Neural cell (in vitro differentiated cells): Measurements from ENCODE around the gene FGF5. TPM values are rescaled to one million over a fixed set of nuclear protein-coding genes. Genes with fewer than 3 reads are reported as not detected.
"Not testable (repeated sequence)": the region's sequence is repeated elsewhere in the genome, so short reads cannot be mapped to it uniquely, and the experiment has no call there.

Experiments used
- H2AFZ ChIP-seq: fragments of 200-600, 300-800 bp; sonication (generic), shearing (Covaris generic); 2 replicates; pipeline ENCODE4 v1.6.0; 2014; ENCODE audit warnings: low read depth, mild to moderate bottlenecking, antibody characterized with exemption, low read length, moderate library complexity
- H3F3A ChIP-seq: fragments of 200-600 bp; shearing (Covaris generic); 2 replicates; pipeline ENCODE4 v1.6.1; 2016; ENCODE audit warnings: mild to moderate bottlenecking, moderate library complexity, mixed read lengths, antibody characterized with exemption, low read length; ENCODE audit not compliant: insufficient read depth, poor library complexity, severe bottlenecking
- H3K27ac ChIP-seq: fragments of 200-600, 300-800 bp; sonication (generic), shearing (Covaris generic); 2 replicates; pipeline ENCODE4 v1.5.1; 2014; ENCODE audit warnings: mild to moderate bottlenecking, low read length, moderate library complexity
- H3K27me3 ChIP-seq: fragments of 300-800, 200-600 bp; sonication (generic), shearing (Covaris generic); 2 replicates; pipeline ENCODE4 v1.6.0; 2014; ENCODE audit warnings: mild to moderate bottlenecking, low read depth, low read length, moderate library complexity; ENCODE audit not compliant: insufficient read depth
- H3K36me3 ChIP-seq: fragments of 300-800, 200-600 bp; sonication (generic), shearing (Covaris generic); 2 replicates; pipeline ENCODE4 v1.5.1; 2014; ENCODE audit warnings: mild to moderate bottlenecking, antibody characterized with exemption, low read length, moderate library complexity; ENCODE audit not compliant: insufficient read depth
- H3K4me2 ChIP-seq: fragments of 300-800, 200-600 bp; sonication (generic), shearing (Covaris generic); 2 replicates; pipeline ENCODE4 v1.6.0; 2014; ENCODE audit warnings: mild to moderate bottlenecking, low read length
- H3K4me3 ChIP-seq: fragments of 300-800, 200-600 bp; sonication (generic), shearing (Covaris generic); 2 replicates; pipeline ENCODE4 v1.5.1; 2014; ENCODE audit warnings: mild to moderate bottlenecking, low read length, moderate library complexity
- H3K79me2 ChIP-seq: fragments of 200-600 bp; shearing (Covaris generic); replicated peaks from 2 replicates; pipeline ENCODE4 v1.6.0; 2014; ENCODE audit warnings: mild to moderate bottlenecking, low read length, moderate library complexity; ENCODE audit not compliant: insufficient read depth
- H3K9ac ChIP-seq: fragments of 300-800, 200-600 bp; sonication (generic), shearing (Covaris generic); 2 replicates; pipeline ENCODE4 v1.6.1; 2016; ENCODE audit warnings: mild to moderate bottlenecking, low read length, mixed read lengths
- H3K9me2 ChIP-seq: fragments of 200-600 bp; shearing (Covaris generic); 2 replicates; pipeline ENCODE4 v1.6.1; 2016; ENCODE audit warnings: mild to moderate bottlenecking, low read length, mixed read lengths; ENCODE audit not compliant: insufficient read depth
- H3K9me3 ChIP-seq: fragments of 200-600, 300-800 bp; sonication (generic), shearing (Covaris generic); 2 replicates; pipeline ENCODE4 v1.6.1; 2016; ENCODE audit warnings: mild to moderate bottlenecking, mixed run types, low read length, moderate library complexity, mixed read lengths
- H4K20me1 ChIP-seq: fragments of 200-600 bp; shearing (Covaris generic); 2 replicates; pipeline ENCODE4 v1.6.1; 2016; ENCODE audit warnings: mild to moderate bottlenecking, mixed run types; ENCODE audit not compliant: insufficient read depth
- CTCF ChIP-seq: fragments of 450-650 bp; IDR thresholded peaks from 2 replicates; pipeline ENCODE4 v1.5.1; 2014; ENCODE audit warnings: antibody characterized with exemption, mild to moderate bottlenecking, moderate library complexity; ENCODE audit not compliant: poor library complexity, severe bottlenecking
- EP300 ChIP-seq: fragments of 450-650 bp; conservative IDR thresholded peaks from 2 replicates; pipeline ENCODE4 v1.6.1; 2014; ENCODE audit warnings: antibody characterized with exemption, mild to moderate bottlenecking, moderate library complexity; ENCODE audit not compliant: poor library complexity, severe bottlenecking
- EZH2 ChIP-seq: fragments of 200-600, 300-800 bp; shearing (Covaris generic), sonication (generic); IDR thresholded peaks from 2 replicates; pipeline ENCODE4 v1.6.1; 2014; ENCODE audit warnings: antibody characterized with exemption, low read length, borderline replicate concordance, mild to moderate bottlenecking; ENCODE audit not compliant: insufficient read depth, poor library complexity, severe bottlenecking
- MXI1 ChIP-seq: fragments of 450-650 bp; conservative IDR thresholded peaks from 2 replicates; pipeline ENCODE4 v1.6.1; 2014; ENCODE audit warnings: antibody characterized with exemption, mild to moderate bottlenecking; ENCODE audit not compliant: poor library complexity, severe bottlenecking
- POLR2AphosphoS5 ChIP-seq: IDR thresholded peaks from 2 replicates; pipeline ENCODE4 v1.6.1; 2012
- RAD21 ChIP-seq: fragments of 450-650 bp; conservative IDR thresholded peaks from 2 replicates; pipeline ENCODE4 v1.6.1; 2014; ENCODE audit warnings: antibody characterized with exemption, mild to moderate bottlenecking, moderate library complexity
- REST ChIP-seq: IDR thresholded peaks from 2 replicates; pipeline ENCODE4 v1.6.1; 2012; ENCODE audit warnings: borderline replicate concordance
- SMC3 ChIP-seq: fragments of 450-650 bp; conservative IDR thresholded peaks from 2 replicates; pipeline ENCODE4 v1.6.1; 2014; ENCODE audit warnings: antibody characterized with exemption, mild to moderate bottlenecking, moderate library complexity; ENCODE audit not compliant: poor library complexity
- TAF1 ChIP-seq: IDR thresholded peaks from 2 replicates; pipeline ENCODE4 v1.6.1; 2012; ENCODE audit warnings: low read depth
- polyA plus RNA-seq: library from polyadenylated mRNA; depleted of rRNA; stranded (reverse); fragments of >200 nt; gene quantifications from 2 replicates; pipeline ENCODE4 v1.2.3, GENCODE V29; 2014

Gene FGF5
- polyA plus RNA-seq, 1 donor from 2014 or later, result 0.26 TPM

- H3K36me3 ChIP-seq, result no peaks in the 10 kb centered on the region
- no peak overlapping the region for H2AFZ ChIP-seq
- no peak overlapping the region for H3K27ac ChIP-seq
- no peak for TF ChIP-seq TAF1
- TF ChIP-seq REST, result no peak
- no peak for TF ChIP-seq EZH2
- no peak for TF ChIP-seq EP300
- TF ChIP-seq MXI1, result no peak
- no peak for TF ChIP-seq CTCF
- TF ChIP-seq POLR2AphosphoS5, result no peak
- TF ChIP-seq SMC3, result no peak
- no peak for TF ChIP-seq RAD21
- no peaks in the 10 kb centered on the region for H3F3A ChIP-seq
- H3K79me2 ChIP-seq, result no peaks in the 10 kb centered on the region
- H3K9ac ChIP-seq, result no peak overlapping the region
- H3K4me2 ChIP-seq, result no peak overlapping the region
- no peaks in the 10 kb centered on the region for H4K20me1 ChIP-seq
- no peaks in the 10 kb centered on the region for H3K9me3 ChIP-seq
- H3K9me2 ChIP-seq, result no peaks in the 10 kb centered on the region
- no peak overlapping the region for H3K4me3 ChIP-seq
- peaks cover 6% of the 10 kb centered on the region for H3K27me3 ChIP-seq
These were observed 23.0 kb upstream of the FGF5 start for GRCh38 chr4:80243274-80244018.

GRCh38 chr4:80247484-80247883, 19.0 kb upstream of the FGF5 start:
- not testable (repeated sequence) for H3K9me2 ChIP-seq, H3K4me2 ChIP-seq, H4K20me1 ChIP-seq, H3K9me3 ChIP-seq, H3K9ac ChIP-seq, H3K27ac ChIP-seq, H3F3A ChIP-seq, H3K79me2 ChIP-seq, H3K4me3 ChIP-seq, H3K27me3 ChIP-seq, H3K36me3 ChIP-seq, H2AFZ ChIP-seq

- no peak for TF ChIP-seq MXI1
- TF ChIP-seq REST, result no peak
- TF ChIP-seq POLR2AphosphoS5, result no peak
- no peak for TF ChIP-seq RAD21
- TF ChIP-seq EP300, result no peak
- TF ChIP-seq TAF1, result no peak
- Histone ChIP-seq H2AFZ (no peak overlapping the region), H3K4me3 (no peak overlapping the region), H3K9me2 (no peaks in the 10 kb centered on the region), H3K27me3 (no peaks in the 10 kb centered on the region), H3K27ac (no peak overlapping the region), H3K79me2 (no peaks in the 10 kb centered on the region), H4K20me1 (no peaks in the 10 kb centered on the region), H3K9me3 (no peaks in the 10 kb centered on the region), H3K4me2 (no peak overlapping the region), H3K36me3 (no peaks in the 10 kb centered on the region), H3K9ac (no peak overlapping the region), H3F3A (no peaks in the 10 kb centered on the region)
These were observed 17.3 kb upstream of the FGF5 start for GRCh38 chr4:80249144-80249543.
